Measurements from ENCODE around the gene PRSS57. TPM values are rescaled to one million over a fixed set of nuclear protein-coding genes. Genes with fewer than 3 reads are reported as not detected.

Gene PRSS57
- polyA plus RNA-seq, 1 of the 3 experiments (the other 2 are of a cell fraction), result not detected

- H3K9me2 ChIP-seq, result no peaks in the 10 kb centered on the region
- no peak overlapping the region for H3K9ac ChIP-seq
- 70% methylated on average over 14 of the region's 14 CpGs for whole genome bisulfite sequencing (ENCODE audit: low lambda C conversion rate)
- H3F3A ChIP-seq (replicated peaks; ENCODE audit: insufficient read depth), result peaks cover 7% of the 10 kb centered on the region
- DNase-seq, result no peak
- ChIA-PET CTCF (interaction anchor here (1.8 to 4.3 kb wide), 2 partner anchors 26 to 30 kb away, joined by 8 to 27 read pairs; no protein-coding TSS in a partner anchor), POLR2A (interaction anchor here (0.7 to 2.1 kb wide), 3 partner anchors 23 to 41 kb away, joined by 3 to 6 read pairs (median 4); no protein-coding TSS in a partner anchor)
- no peak overlapping the region for H2AFZ ChIP-seq (ENCODE audit: low read depth)
- H3K9me3 ChIP-seq, result no peaks in the 10 kb centered on the region
- no peak overlapping the region for H3K4me2 ChIP-seq
- H3K27me3 ChIP-seq (ENCODE audit: insufficient read depth), result no peaks in the 10 kb centered on the region
- H3K36me3 ChIP-seq (replicated peaks in 1 of 2; ENCODE audit: control insufficient read depth in 1 of 2, insufficient read depth in 2 of 2, low read length in 1 of 2), result no peaks in the 10 kb centered on the region
- H3K79me2 ChIP-seq (ENCODE audit: insufficient read depth), result no peaks in the 10 kb centered on the region
- TF ChIP-seq SIN3A (IDR thresholded peaks at IDR 0.05; ENCODE audit: borderline replicate concordance, low read depth, low read length) (no peak), EP300 (IDR thresholded peaks at IDR 0.05; ENCODE audit: borderline replicate concordance in 1 of 2, low read depth in 1 of 2, low read length in 1 of 2) (no peak), RFX5 (IDR thresholded peaks at IDR 0.05; ENCODE audit: low read length) (no peak), FOXJ3 (CRISPR knock-in tag; IDR thresholded peaks at IDR 0.05) (no peak), EZH2phosphoT487 (IDR thresholded peaks at IDR 0.05; ENCODE audit: borderline replicate concordance, low read depth) (no peak), NRF1 (IDR thresholded peaks at IDR 0.05; ENCODE audit: low read depth, low read length) (no peak), MXI1 (IDR thresholded peaks at IDR 0.05; ENCODE audit: low read depth, low read length) (no peak), YY1 (IDR thresholded peaks at IDR 0.05; ENCODE audit: low read depth) (no peak), POLR2AphosphoS5 (IDR thresholded peaks at IDR 0.05; ENCODE audit: low read depth, low read length) (no peak)
- H3K4me3 ChIP-seq (ENCODE audit: low read depth in 2 of 2, low read length in 1 of 2), result no peak overlapping the region; a peak in 1 of 4 replicates
- no peak overlapping the region for H3K27ac ChIP-seq (ENCODE audit: low read depth in 2 of 2, low read length in 1 of 2)
- no peaks in the 10 kb centered on the region for H4K20me1 ChIP-seq (ENCODE audit: insufficient read depth)
- peaks cover 0 to 9% of the 10 kb centered on the region in 2 experiments; a peak in 1 of 4 replicates for H3K4me1 ChIP-seq (ENCODE audit: control insufficient read depth in 1 of 2, insufficient read depth in 2 of 2, low read depth in 1 of 2, low read length in 1 of 2)
Observed at GRCh38 chr19:704447-704741, 9.1 kb upstream of the PRSS57 start.

DNA sequence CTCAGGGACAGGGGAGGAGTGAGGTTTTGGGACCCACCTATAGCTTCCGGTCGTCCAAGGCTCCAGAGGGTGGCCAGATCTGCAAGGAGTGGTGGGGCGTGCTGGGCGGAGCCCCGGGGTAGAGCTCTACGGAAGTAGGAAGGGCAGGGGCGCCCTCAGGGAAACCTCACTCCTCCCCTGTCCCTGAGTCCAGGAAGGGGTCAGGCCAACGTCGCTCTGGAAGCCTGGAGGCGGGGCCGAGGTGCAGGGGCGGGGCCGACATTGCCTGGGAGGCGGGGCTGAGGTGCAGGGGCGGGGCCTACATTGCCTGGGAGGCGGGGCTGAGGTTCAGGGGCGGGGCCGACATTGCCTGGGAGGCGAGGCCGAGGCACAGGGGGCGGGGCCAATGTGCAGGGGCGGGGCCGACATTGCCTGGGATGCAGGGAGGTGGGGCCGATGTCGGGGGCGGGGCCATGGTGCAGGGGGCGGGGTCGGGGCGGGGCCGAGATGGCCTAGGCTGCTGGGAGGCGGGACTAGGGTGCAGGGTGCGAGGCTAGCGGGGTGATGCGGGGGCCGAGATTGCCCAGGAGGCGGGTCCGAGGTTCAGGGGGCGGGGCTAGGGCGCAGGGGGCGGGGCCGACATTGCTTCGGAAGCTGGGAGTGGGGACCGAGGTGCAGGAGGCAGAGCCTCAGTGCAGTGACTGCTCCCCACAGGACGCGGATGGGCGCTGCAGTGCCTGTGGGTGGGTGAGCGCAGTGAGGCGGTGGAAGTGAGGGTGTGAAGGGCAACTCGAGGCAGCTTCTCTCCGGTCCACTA, 8.6 kb upstream of the PRSS57 start:
- CTCF ChIA-PET, result interaction anchor here (1.8 to 4.3 kb wide), 2 partner anchors 25 to 30 kb away, joined by 8 to 27 read pairs; no protein-coding TSS in a partner anchor
- H3K4me3 ChIP-seq (ENCODE audit: low read depth in 2 of 2, low read length in 1 of 2), result peak overlapping the region in 1 of 2 experiments; percentile 13; a peak in 2 of 4 replicates
- WGBS (ENCODE audit: low lambda C conversion rate), result 16% methylated on average over 13 of the region's 50 CpGs
- no peak for TF ChIP-seq SMC3 (IDR thresholded peaks at IDR 0.05; ENCODE audit: low read depth, low read length)
- TF ChIP-seq CTCF (IDR thresholded peaks at IDR 0.05), result no peak
- TF ChIP-seq PBX3 (IDR thresholded peaks at IDR 0.05), result no peak
- no peak for TF ChIP-seq NRF1 (IDR thresholded peaks at IDR 0.05; ENCODE audit: low read depth, low read length)
- TF ChIP-seq TAF1 (IDR thresholded peaks at IDR 0.05; ENCODE audit: borderline replicate concordance, low read depth, low read length), result no peak
- TF ChIP-seq POLR2AphosphoS5 (IDR thresholded peaks at IDR 0.05; ENCODE audit: low read depth, low read length), result no peak
- TF ChIP-seq TEAD4 (IDR thresholded peaks at IDR 0.05; ENCODE audit: borderline replicate concordance, insufficient read depth), result no peak
- H3K79me2 ChIP-seq (ENCODE audit: insufficient read depth), result no peaks in the 10 kb centered on the region
- no peak overlapping the region for H2AFZ ChIP-seq (ENCODE audit: low read depth)
- H3K27me3 ChIP-seq (ENCODE audit: insufficient read depth), result no peaks in the 10 kb centered on the region
- H3K27ac ChIP-seq (ENCODE audit: low read depth in 2 of 2, low read length in 1 of 2), result no peak overlapping the region
- peaks cover 7% of the 10 kb centered on the region for H3F3A ChIP-seq (replicated peaks; ENCODE audit: insufficient read depth)
- no peaks in the 10 kb centered on the region for H3K9me3 ChIP-seq
- 0 out of 2 replicates have a peak overlapping the region, but pooled peaks have one; percentile 33 for H3K4me2 ChIP-seq
- H4K20me1 ChIP-seq (ENCODE audit: insufficient read depth), result no peaks in the 10 kb centered on the region
- no peaks in the 10 kb centered on the region for H3K36me3 ChIP-seq (replicated peaks in 1 of 2; ENCODE audit: control insufficient read depth in 1 of 2, insufficient read depth in 2 of 2, low read length in 1 of 2)
- no peak overlapping the region for H3K9ac ChIP-seq
- H3K9me2 ChIP-seq, result no peaks in the 10 kb centered on the region
- POLR2A ChIA-PET, result interaction anchor here (0.7 to 2.1 kb wide), 2 partner anchors 24 to 40 kb away, joined by 3 to 6 read pairs; no protein-coding TSS in a partner anchor
- DNase-seq, result peak; percentile 97
- peaks cover 0 to 9% of the 10 kb centered on the region in 2 experiments; a peak in 1 of 4 replicates for H3K4me1 ChIP-seq (ENCODE audit: control insufficient read depth in 1 of 2, insufficient read depth in 2 of 2, low read depth in 1 of 2, low read length in 1 of 2)
